GM18526 (cell line): Measurements from ENCODE around the gene AKR7A3.

Experiments used
- POLR2A ChIP-seq: IDR thresholded peaks from 3 replicates; pipeline ENCODE4 v1.6.1; 2011; ENCODE audit not compliant: insufficient read length; ENCODE audit errors: extremely low read depth

Gene AKR7A3

GRCh38 chr1:19240673-19241538 is 47.7 kb downstream of the AKR7A3 start:
- TF ChIP-seq POLR2A: no peak

GRCh38 chr1:19239876-19240275 is 48.7 kb downstream of the AKR7A3 start:
- no peak for TF ChIP-seq POLR2A

DNA sequence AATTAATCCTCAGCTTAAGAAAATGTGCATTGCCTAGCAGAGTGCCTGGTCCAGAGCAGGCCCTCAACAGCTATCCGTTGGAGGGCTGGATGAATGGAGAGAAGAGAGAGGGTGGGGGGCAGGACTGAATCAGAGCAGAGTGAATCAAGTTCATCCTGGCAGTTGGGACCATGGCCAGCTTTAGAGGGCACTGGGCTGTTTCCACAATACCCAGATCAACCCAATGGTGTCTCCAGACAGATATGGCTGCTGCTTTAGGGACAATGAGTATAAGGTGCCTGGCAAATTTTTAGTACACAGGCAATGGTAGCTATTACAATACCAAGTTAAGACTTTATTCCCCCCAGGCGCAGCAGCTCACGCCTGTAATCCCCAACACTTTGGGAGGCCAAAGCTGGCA is 54.3 kb downstream of the AKR7A3 start:
- TF ChIP-seq POLR2A: no peak
